Naive thymus-derived CD4-positive, alpha-beta T cell (primary cell): ENCODE data around the gene STRA6. TPM values are rescaled to one million over a fixed set of nuclear protein-coding genes. Genes with fewer than 3 reads are reported as not detected.

Source experiments
- ATAC-seq: fragments of 150-1000 bp; cut with Tn5 transposase; 2 replicates; pipeline ENCODE4 v1.10.0; 2021; ENCODE audit warnings: mild to moderate bottlenecking, moderate library complexity
- CTCF ChIA-PET: fragments of 350-600 bp; sonication (Branson Sonifier 250); formaldehyde crosslinking; loops from one replicate; lab custom pipeline; 2021; ENCODE audit warnings: antibody characterized with exemption; lab: Charles Lee
- POLR2A ChIA-PET: fragments of 350-600 bp; sonication (Branson Sonifier 250); formaldehyde crosslinking; loops from one replicate; lab custom pipeline; 2021; ENCODE audit warnings: antibody characterized with exemption, inconsistent platforms; lab: Charles Lee
- DNase-seq, 9 donors: peaks; one replicate each; pipeline versions ENCODE4 v3.0.0 to v3.0.0-alpha.2; 2020 to 2022; ENCODE audit warnings: mixed read lengths in 1 of 9
- H3K27ac ChIP-seq: one replicate; pipeline ENCODE4 v1.7.0; 2013; ENCODE audit warnings: mild to moderate bottlenecking, low read depth, low read length, moderate library complexity
- H3K27me3 ChIP-seq, 2 donors: one replicate each; pipeline ENCODE4 v1.7.0; 2013; ENCODE audit warnings: low read length in 2 of 2, mild to moderate bottlenecking in 2 of 2, moderate library complexity in 2 of 2; ENCODE audit not compliant: control insufficient read depth in 2 of 2, insufficient read depth in 2 of 2
- H3K36me3 ChIP-seq, 3 experiments: 1 replicate in 2 of 3; 2 replicates in 1 of 3; pipeline ENCODE4 v1.7.0; 2013; ENCODE audit warnings: low read length in 3 of 3, mild to moderate bottlenecking in 3 of 3, moderate library complexity in 1 of 3; ENCODE audit not compliant: insufficient read depth in 3 of 3, control insufficient read depth in 2 of 3
- H3K4me1 ChIP-seq, 2 donors: one replicate each; pipeline ENCODE4 v1.7.0; 2013; ENCODE audit warnings: low read length in 2 of 2, mild to moderate bottlenecking in 2 of 2, moderate library complexity in 1 of 2; ENCODE audit not compliant: control insufficient read depth in 2 of 2, insufficient read depth in 2 of 2
- H3K4me3 ChIP-seq: 2 replicates; pipeline ENCODE4 v1.7.0; 2013; ENCODE audit warnings: mild to moderate bottlenecking, low read length
- H3K9me3 ChIP-seq, 3 experiments: 1 replicate in 2 of 3; 2 replicates in 1 of 3; pipeline ENCODE4 v1.7.0; 2013; ENCODE audit warnings: low read length in 3 of 3; ENCODE audit not compliant: control insufficient read depth in 2 of 3
- H3K27ac Mint-ChIP-seq, 9 donors: one replicate each; pipeline ENCODE4 v1.8.0; 2020 to 2022; ENCODE audit warnings: mixed read lengths in 9 of 9, mild to moderate bottlenecking in 8 of 9, moderate library complexity in 5 of 9, inconsistent platforms in 2 of 9
- H3K27me3 Mint-ChIP-seq, 5 donors: one replicate each; pipeline ENCODE4 v1.8.0; 2021 to 2022; ENCODE audit warnings: mixed read lengths in 5 of 5, mild to moderate bottlenecking in 1 of 5
- H3K36me3 Mint-ChIP-seq, 5 donors: one replicate each; pipeline ENCODE4 v1.8.0; 2020 to 2022; ENCODE audit warnings: mixed read lengths in 5 of 5, mild to moderate bottlenecking in 3 of 5, inconsistent platforms in 1 of 5
- H3K4me1 Mint-ChIP-seq, 7 donors: one replicate each; pipeline ENCODE4 v1.8.0; 2020 to 2022; ENCODE audit warnings: mixed read lengths in 7 of 7, mild to moderate bottlenecking in 3 of 7, inconsistent platforms in 1 of 7
- H3K4me3 Mint-ChIP-seq, 10 donors: one replicate each; pipeline ENCODE4 v1.8.0; 2020 to 2022; ENCODE audit warnings: mild to moderate bottlenecking in 10 of 10, mixed read lengths in 10 of 10, moderate library complexity in 6 of 10, inconsistent platforms in 2 of 10
- H3K9me3 Mint-ChIP-seq, 11 donors: one replicate each; pipeline ENCODE4 v1.8.0; 2020 to 2022; ENCODE audit warnings: mixed read lengths in 11 of 11, mild to moderate bottlenecking in 4 of 11, inconsistent platforms in 1 of 11, moderate library complexity in 1 of 11
- intact Hi-C, 2 donors: fragments of 100-400 bp; cut with micrococcal nuclease; formaldehyde crosslinking; loops; one replicate each; pipeline ENCODE4 v1.15.1; 2023
- polyA plus RNA-seq, 2 donors: library from polyadenylated mRNA; unstranded; fragments of 300-500 nt; fragmentation: Illumina TruSeq; gene quantifications; one replicate each; pipeline ENCODE4 v1.2.3, GENCODE V29; 2021
- total RNA-seq, 6 experiments: library from RNA in 5 of 6; stranded (reverse) in 5 of 6; gene quantifications; 1 replicate in 5 of 6; 2 replicates in 1 of 6; pipeline ENCODE4 v1.2.3 and lab custom pipeline; 2021 to 2026

The STRA6 gene
- total and polyA plus RNA-seq, 7 experiments from 2014 or later, result not detected

- Histone ChIP-seq H3K36me3 (no peaks in the 10 kb centered on the region), H3K27ac (no peak overlapping the region), H3K9me3 (no peaks in the 10 kb centered on the region), H3K4me1 (no peaks in the 10 kb centered on the region), H3K27me3 (no peaks in the 10 kb centered on the region), H3K4me3 (no peak overlapping the region)
- Mint-ChIP-seq H3K4me3 (peak overlapping the region in 1 of 10 donors; percentile 29), H3K27ac (no peak overlapping the region), H3K27me3 (peaks cover 33 to 45% (median 40%) of the 10 kb centered on the region in 5 donors), H3K4me1 (peaks cover 0 to 14% (median 9%) of the 10 kb centered on the region in 7 donors), H3K9me3 (peaks cover 0 to 3% (median 0%) of the 10 kb centered on the region in 11 donors), H3K36me3 (no peaks in the 10 kb centered on the region)
- no peak for ATAC-seq
- CTCF ChIA-PET, result no interaction called here
- POLR2A ChIA-PET, result interaction anchor here (0.7 kb wide), 1 partner anchor 12 kb away, joined by 3 read pairs; no protein-coding TSS in a partner anchor
- no peak for DNase-seq
- intact Hi-C loops, result no loop called here
Measured at GRCh38 chr15:74243431-74243830, 40.8 kb upstream of the STRA6 start.

- Histone ChIP-seq H3K9me3 (no peaks in the 10 kb centered on the region), H3K36me3 (no peaks in the 10 kb centered on the region), H3K27me3 (no peaks in the 10 kb centered on the region), H3K4me1 (no peaks in the 10 kb centered on the region), H3K27ac (no peak overlapping the region), H3K4me3 (no peak overlapping the region)
- Mint-ChIP-seq H3K9me3 (peaks cover 0 to 3% (median 0%) of the 10 kb centered on the region in 11 donors), H3K27me3 (peaks cover 33 to 45% (median 38%) of the 10 kb centered on the region in 5 donors), H3K4me1 (peaks cover 0 to 14% (median 9%) of the 10 kb centered on the region in 7 donors), H3K4me3 (no peak overlapping the region), H3K27ac (no peak overlapping the region), H3K36me3 (no peaks in the 10 kb centered on the region)
- CTCF ChIA-PET, result no interaction called here
- DNase-seq (no peak), ATAC-seq (no peak)
- POLR2A ChIA-PET, result no interaction called here
- intact Hi-C loops, result no loop called here
Measured at GRCh38 chr15:74242441-74243185, 40.0 kb upstream of the STRA6 start.

- no peak for DNase-seq
- Mint-ChIP-seq H3K27me3 (peaks cover 26 to 42% (median 34%) of the 10 kb centered on the region in 5 donors), H3K4me3 (no peak overlapping the region)
Measured at GRCh38 chr15:74240897-74241614, 38.5 kb upstream of the STRA6 start.

GRCh38 chr15:74240002-74240568 lies 37.5 kb upstream of the STRA6 start:
- ChIA-PET CTCF (no interaction called here), POLR2A (no interaction called here)
- Histone ChIP-seq H3K27ac (no peak overlapping the region), H3K4me1 (no peaks in the 10 kb centered on the region), H3K27me3 (no peaks in the 10 kb centered on the region), H3K36me3 (no peaks in the 10 kb centered on the region), H3K9me3 (no peaks in the 10 kb centered on the region), H3K4me3 (no peak overlapping the region)
- no peak overlapping the region for H3K4me3 Mint-ChIP-seq
- ATAC-seq, result no peak
- intact Hi-C loops, result no loop called here
- peaks cover 19 to 39% (median 29%) of the 10 kb centered on the region in 5 donors for H3K27me3 Mint-ChIP-seq
- no peak overlapping the region for H3K27ac Mint-ChIP-seq
- H3K9me3 Mint-ChIP-seq, result peaks cover 0 to 3% (median 0%) of the 10 kb centered on the region in 11 donors
- no peak for DNase-seq
- no peaks in the 10 kb centered on the region for H3K36me3 Mint-ChIP-seq
- H3K4me1 Mint-ChIP-seq, result peaks cover 0 to 9% (median 7%) of the 10 kb centered on the region in 7 donors

More at GRCh38 chr15:74240897-74241614, 38.5 kb upstream of the STRA6 start:
- intact Hi-C loops, result no loop called here
- ATAC-seq, result no peak
- Mint-ChIP-seq H3K4me1 (peaks cover 0 to 12% (median 9%) of the 10 kb centered on the region in 7 donors), H3K36me3 (no peaks in the 10 kb centered on the region), H3K9me3 (peaks cover 0 to 3% (median 0%) of the 10 kb centered on the region in 11 donors), H3K27ac (no peak overlapping the region)
- Histone ChIP-seq H3K4me1 (no peaks in the 10 kb centered on the region), H3K4me3 (no peak overlapping the region), H3K27me3 (no peaks in the 10 kb centered on the region), H3K9me3 (no peaks in the 10 kb centered on the region), H3K36me3 (no peaks in the 10 kb centered on the region), H3K27ac (no peak overlapping the region)
- ChIA-PET POLR2A (no interaction called here), CTCF (no interaction called here)

GRCh38 chr15:74239051-74239705 lies 36.6 kb upstream of the STRA6 start:
- Mint-ChIP-seq H3K4me3 (no peak overlapping the region), H3K4me1 (peaks cover 0 to 3% (median 0%) of the 10 kb centered on the region in 7 donors), H3K36me3 (no peaks in the 10 kb centered on the region), H3K9me3 (no peaks in the 10 kb centered on the region), H3K27me3 (peaks cover 12 to 30% (median 22%) of the 10 kb centered on the region in 5 donors), H3K27ac (no peak overlapping the region)
- ChIA-PET CTCF (no interaction called here), POLR2A (no interaction called here)
- intact Hi-C loops, result no loop called here
- Histone ChIP-seq H3K27ac (no peak overlapping the region), H3K4me3 (no peak overlapping the region), H3K4me1 (no peaks in the 10 kb centered on the region), H3K9me3 (no peaks in the 10 kb centered on the region), H3K27me3 (no peaks in the 10 kb centered on the region), H3K36me3 (no peaks in the 10 kb centered on the region)
- no peak for DNase-seq
- no peak for ATAC-seq

GRCh38 chr15:74235962-74236361 lies 33.4 kb upstream of the STRA6 start, which contains the start of gene CCDC33:
Gene CCDC33, plus strand, starts transcription at chr15:74236326. Its CDS starts 394 bp downstream, at chr15:74236720.
- ChIA-PET CTCF (interaction anchor here (0.7 kb wide), 1 partner anchor 288 kb away, joined by 3 read pairs; no protein-coding TSS in a partner anchor), POLR2A (no interaction called here)
- H3K4me1 ChIP-seq, result no peaks in the 10 kb centered on the region
- Mint-ChIP-seq H3K9me3 (no peaks in the 10 kb centered on the region), H3K27ac (no peak within 1 kb of the TSS), H3K36me3 (no peaks in the 10 kb centered on the region), H3K4me3 (peak within 1 kb of the TSS in 1 of 10 donors; percentile 29), H3K4me1 (peaks cover 0 to 3% (median 0%) of the 10 kb centered on the region in 7 donors), H3K27me3 (peaks cover 0 to 5% (median 1%) of the 10 kb centered on the region in 5 donors)
- ATAC-seq (peak; percentile 41), DNase-seq (no peak)
- H3K9me3 ChIP-seq, result no peaks in the 10 kb centered on the region
- H3K4me3 ChIP-seq, result no peak within 1 kb of the TSS
- H3K27me3 ChIP-seq, result no peaks in the 10 kb centered on the region
- no peak within 1 kb of the TSS for H3K27ac ChIP-seq
- intact Hi-C loops, result no loop called here
- H3K36me3 ChIP-seq, result no peaks in the 10 kb centered on the region
